GM18861 (cell line): Measurements from ENCODE around the gene CBLC.

Source experiments
- ATAC-seq: cut with Tn5 transposase; IDR thresholded peaks from one replicate; pipeline ENCODE4 v1.9.1; 2021; ENCODE audit not compliant: unreplicated experiment

The CBLC gene

GRCh38 chr19:44799627-44800346 is 22.1 kb downstream of the CBLC start:
- ATAC-seq, result no peak

GRCh38 chr19:44800461-44800860 is 22.8 kb downstream of the CBLC start:
- no peak for ATAC-seq

- no peak for ATAC-seq
Observed at GRCh38 chr19:44803442-44804428, 26.0 kb downstream of the CBLC start.

GRCh38 chr19:44806291-44806690 is 28.6 kb downstream of the CBLC start:
- ATAC-seq, result no peak

GRCh38 chr19:44807162-44807561 is 29.5 kb downstream of the CBLC start:
- ATAC-seq, result no peak

- ATAC-seq, result no peak
Observed at GRCh38 chr19:44807652-44808462, 30.2 kb downstream of the CBLC start.

GRCh38 chr19:44808463-44809371 is 31.0 kb downstream of the CBLC start, which contains the start of gene BCAM:
TSS of gene BCAM (plus strand) at chr19:44809103. CDS start at chr19:44809125, 22 bp downstream.
- no peak for ATAC-seq

- ATAC-seq, result no peak
Observed at GRCh38 chr19:44809577-44810233, 32.0 kb downstream of the CBLC start.

- no peak for ATAC-seq
Observed at GRCh38 chr19:44810234-44811121, 32.8 kb downstream of the CBLC start.

- no peak for ATAC-seq
Observed at GRCh38 chr19:44811122-44811419, 33.4 kb downstream of the CBLC start.

- ATAC-seq, result no peak
Observed at GRCh38 chr19:44812142-44812718, 34.5 kb downstream of the CBLC start.

- no peak for ATAC-seq
Observed at GRCh38 chr19:44813070-44813840, 35.6 kb downstream of the CBLC start.

- no peak for ATAC-seq
Observed at GRCh38 chr19:44813841-44814470, 36.3 kb downstream of the CBLC start.

GRCh38 chr19:44814517-44814916 is 36.8 kb downstream of the CBLC start:
- ATAC-seq, result no peak

GRCh38 chr19:44816301-44816700 is 38.6 kb downstream of the CBLC start:
- no peak for ATAC-seq

- ATAC-seq, result no peak
Observed at GRCh38 chr19:44817725-44818465, 40.2 kb downstream of the CBLC start.
